HG03354 (cell line): ENCODE results near the gene SNAPC4.

Experiments
- ATAC-seq: cut with Tn5 transposase; IDR thresholded peaks from one replicate; pipeline ENCODE4 v1.9.1; 2021; ENCODE audit warnings: mild to moderate bottlenecking; ENCODE audit not compliant: unreplicated experiment, poor library complexity, severe bottlenecking

Gene SNAPC4

DNA sequence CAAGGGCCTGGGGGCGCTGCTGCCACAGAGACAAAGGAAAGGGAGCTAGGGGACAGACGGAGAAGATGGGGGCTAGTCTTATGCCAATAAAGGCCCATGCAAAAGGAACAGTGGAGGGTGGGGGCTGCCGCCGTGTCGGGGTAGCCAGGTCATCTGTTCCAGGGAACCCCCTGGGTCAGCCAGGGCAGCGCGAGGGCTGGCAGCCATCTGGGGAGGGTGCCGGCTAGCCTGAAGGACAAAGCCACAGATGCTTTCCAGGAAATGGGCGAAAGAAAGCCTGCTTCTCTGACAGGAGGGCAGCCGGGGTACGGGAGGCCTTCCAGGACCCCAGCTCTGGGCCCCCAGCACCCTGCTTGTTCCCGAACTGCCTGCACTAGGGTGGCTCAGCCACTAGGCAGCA is 24.9 kb downstream of the SNAPC4 start:
- no peak for ATAC-seq

DNA sequence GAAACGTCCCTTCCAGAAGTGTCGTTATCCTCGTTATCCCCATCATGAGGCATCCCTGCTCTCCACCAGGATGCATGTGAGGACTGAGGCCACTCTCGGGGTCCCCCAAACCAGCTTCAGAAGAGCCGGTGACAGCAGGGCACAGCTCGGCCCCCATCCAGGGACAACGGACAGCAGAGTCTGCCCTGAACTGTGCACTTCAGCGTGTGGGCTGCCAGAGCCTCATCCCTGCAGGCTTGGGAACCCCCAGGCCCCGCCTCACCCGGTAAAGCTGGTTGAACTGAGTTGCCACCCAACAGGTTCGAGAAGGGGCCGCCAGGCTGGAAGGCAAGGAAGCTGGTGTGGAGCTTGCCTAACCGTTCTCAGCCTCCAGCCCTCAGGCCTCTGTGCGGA is 25.8 kb downstream of the SNAPC4 start:
- no peak for ATAC-seq

DNA sequence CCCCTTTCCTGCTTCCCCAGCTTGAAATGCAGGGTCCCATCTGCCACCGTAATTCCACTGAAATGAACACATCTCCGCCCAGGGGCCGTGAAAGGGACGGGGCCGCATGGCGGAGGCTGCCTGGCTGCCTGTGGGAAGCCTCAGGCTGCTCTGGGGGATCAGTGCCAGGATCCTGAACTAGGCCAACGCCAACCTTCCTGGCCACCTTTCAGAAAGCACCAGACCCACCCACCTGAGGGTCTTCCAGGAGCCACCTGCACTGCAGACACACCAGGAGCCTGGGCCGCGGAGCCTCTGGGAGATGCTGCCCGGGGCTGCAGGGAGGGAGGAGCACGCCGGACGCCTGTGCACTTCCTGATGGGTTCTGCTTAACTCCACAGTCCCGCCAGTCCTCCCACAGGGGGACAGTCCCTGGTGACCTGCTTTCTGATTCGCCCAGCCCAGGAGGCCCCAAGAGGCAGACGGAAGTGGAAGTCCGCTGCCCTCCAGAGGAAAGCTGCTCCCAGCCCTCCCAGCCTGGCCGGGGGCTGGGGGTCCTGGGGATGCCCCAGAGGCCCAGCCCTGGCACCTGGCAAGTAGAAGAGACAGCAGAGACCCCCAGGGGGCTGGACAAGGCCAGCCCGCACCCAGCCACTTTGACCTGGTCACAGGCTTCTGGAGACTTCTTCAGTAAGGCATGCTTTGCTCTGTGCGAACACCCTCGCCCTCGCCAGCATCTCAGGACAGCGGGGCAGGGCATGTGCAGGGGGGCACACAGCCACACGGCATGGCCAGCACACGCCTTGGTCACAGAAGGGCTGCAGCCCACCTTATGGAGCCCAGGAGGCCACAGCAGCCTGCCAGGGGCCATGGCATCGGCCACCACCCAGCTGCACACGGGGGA is 26.4 kb downstream of the SNAPC4 start, which contains the start of gene CARD9:
CARD9 (minus strand) TSS at position 370 of the 883 bp plus-strand sequence. CDS start 1,591 bp downstream, outside the sequence.
- no peak for ATAC-seq

DNA sequence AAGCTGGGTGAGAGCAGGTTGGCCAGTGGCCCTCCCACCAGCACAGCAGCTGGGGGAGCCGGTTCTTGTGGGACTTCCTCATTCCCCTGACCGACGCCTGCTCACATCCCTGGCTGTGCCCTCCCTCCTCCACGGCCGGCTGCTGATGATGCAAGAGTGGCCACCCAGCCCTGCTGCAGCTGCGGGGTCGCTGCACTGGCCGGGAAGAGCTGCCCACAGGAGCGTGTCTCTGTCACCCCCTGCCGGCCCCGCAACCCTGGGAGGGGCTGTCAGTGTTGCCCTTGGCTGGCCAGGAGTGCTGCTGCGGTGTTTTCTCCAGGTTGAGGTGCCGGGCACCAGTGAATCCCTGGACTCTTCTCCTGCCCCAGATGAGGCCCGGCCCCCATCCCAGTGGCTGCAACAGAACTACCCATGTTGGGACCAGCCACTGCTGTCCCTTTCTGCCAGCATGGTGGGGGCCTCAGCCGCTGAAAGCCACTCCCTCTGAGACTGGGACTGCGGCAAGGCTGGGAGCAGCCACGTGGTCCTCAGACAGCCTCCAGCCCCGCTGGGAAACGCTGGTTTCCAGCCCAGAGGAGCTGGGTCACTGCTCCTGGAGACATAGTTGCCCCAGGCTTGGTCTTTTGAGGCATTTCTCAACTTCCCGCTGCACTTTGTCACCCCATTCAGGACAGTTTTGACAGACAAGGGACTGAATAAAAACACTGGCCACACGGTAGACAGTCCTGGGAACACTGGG is 27.2 kb downstream of the SNAPC4 start:
- ATAC-seq: no peak

DNA sequence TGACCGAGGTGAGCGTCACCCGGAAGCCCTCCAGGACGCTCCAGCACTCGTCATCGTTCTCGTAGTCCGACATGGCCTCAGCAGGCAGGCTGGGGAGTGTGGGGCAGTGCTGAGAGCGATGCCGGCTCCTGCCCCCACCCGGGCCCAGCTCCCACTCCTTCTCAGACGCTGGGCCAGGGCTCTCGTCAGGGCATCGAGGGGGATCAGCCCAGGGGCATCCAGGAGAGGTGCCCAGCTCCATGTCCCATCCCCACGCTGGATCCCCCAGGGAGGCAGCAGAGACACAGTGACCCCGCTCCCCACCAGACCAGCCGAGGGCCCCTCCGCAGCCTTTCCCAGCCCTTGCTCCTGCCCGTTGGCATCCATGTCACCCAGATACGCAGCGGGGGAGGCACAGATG is 28.0 kb downstream of the SNAPC4 start:
- ATAC-seq: no peak

DNA sequence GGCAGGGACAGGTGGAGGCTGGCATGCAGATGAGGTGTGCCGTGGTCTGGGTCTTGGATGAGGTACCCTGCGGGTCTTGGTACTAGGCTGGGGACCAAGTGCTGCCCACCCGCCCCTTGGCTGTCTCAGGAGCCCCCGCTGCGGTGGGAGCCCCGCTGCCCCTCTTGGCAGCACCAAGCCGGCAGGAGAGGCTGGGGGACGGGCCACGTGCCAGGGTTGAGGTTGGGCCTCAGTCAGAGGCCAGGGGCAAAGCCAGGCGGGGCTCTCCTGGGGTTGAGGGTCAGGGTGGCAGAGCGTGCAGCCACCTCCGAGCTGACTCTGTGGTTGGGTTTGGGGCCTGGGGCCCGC is 28.5 kb downstream of the SNAPC4 start:
- ATAC-seq: no peak

DNA sequence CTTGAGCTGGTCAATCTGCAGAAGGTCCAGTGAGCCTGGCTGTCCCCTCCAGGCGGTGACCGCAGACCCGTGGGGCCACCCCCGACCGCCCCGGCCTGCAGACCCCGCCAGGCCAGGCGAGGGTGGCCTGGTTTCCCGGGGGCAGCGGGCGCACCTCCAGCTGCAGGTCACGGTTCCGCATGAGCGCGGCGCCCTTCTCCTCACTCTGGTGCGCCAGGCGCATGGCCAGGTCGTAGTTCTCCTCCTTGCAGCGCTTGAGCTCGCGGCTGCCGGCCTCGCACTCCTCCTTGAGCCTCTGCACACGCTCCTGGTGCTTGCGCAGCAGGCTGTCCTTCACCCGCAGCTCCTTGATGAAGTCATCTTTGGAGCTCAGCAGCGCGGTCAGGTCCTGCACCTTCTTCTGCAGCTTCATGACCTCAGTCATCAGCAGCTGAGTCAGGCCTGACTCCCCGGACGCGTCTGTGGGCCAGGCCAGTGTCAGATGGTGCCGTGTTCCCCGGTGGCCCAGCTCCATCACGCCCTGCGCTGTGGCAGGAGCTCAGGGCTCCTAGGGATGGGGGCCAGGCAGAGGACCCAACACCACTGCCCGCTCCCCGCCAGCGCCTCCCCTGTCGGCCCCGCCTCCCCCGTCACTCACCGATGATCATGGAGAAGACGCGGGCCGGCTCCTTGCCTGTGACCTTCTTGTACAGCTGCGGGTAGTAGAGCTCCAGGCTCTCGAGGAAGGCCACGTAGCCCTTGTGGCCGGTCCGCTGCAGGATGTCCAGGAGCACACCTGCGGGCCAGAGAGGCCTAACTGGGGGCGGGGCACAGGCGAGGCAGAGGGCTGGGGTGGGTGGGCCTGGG is 29.1 kb downstream of the SNAPC4 start:
- ATAC-seq: no peak

DNA sequence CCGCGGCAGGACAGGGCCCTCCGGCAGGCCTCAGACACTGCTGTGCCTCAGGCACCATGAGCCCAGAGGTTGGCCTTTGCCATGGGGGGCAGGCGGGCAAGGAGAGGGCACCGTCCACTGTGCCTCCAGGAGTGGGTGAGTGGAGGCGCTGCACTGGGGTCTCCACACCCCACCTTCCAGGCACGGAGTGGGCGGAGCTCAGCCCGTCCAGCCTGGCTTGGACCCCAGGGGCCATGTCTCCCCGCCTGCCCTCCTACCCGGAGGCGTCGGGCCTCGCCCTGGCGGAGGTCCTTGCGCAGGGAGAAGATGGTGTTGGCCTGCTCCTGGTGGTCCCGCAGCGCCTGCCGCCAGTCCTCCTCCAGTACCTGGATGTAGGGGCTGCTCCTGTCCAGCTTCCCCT is 29.9 kb downstream of the SNAPC4 start:
- no peak for ATAC-seq

DNA sequence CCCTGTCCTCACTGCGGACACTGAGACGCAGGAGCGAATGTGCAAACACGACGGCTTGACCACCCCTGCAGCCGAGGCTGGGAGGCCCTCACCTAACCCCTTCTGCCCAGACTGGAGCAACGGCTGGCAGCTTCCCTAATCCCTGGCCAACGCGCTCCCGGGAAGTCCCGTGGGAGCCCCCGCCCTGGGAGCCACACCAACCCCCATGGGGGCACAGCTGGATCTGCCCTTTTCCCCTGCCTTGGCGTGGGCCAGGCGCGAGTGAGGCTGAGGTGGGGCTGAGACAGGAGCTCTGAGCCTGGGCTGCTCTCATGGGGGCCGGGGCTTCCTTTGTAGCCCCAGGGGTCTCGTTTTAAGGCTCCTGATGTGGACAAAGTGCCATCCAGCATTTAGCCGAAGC is 31.8 kb downstream of the SNAPC4 start:
- ATAC-seq: no peak

DNA sequence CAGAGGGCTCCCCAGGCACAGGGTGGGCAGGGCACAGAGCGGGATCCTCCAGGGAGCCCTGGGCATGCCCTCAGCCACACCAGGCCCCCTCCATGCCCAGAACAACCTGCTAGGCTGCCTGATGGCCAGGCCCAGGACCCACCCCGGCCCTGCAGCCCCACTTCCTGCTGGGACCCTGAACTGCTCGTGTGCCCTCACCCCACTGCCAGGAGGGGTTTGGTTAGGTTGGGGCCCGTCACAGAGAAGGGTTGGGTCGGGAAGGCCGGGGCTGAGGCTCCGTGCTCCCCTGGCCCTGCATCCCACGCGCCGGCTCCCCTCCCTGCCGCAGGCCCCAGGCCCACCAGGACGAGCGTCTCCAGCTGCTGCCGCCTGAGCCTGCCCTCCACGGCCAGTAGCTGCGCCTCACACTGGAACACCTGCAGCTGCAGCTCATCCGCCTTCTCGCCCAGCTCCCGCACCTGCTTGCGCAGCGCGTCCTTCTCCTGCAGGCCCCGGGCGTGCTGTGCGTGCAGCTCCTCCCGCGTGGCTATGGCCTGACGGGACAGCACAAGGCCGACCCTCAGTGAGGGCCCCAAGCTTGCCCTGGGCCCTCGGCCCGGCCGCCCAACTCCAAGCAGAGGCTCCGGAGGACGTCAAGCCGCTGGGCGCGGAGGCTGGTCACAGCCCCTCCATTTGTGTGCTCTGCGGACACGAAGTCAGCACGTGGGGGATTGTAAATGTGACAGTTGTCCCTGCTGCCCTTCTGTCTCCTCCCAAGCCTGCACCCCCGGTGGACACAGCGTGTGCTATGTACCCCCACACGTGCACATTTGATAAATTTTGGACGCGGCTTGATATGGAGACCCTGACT is 32.4 kb downstream of the SNAPC4 start:
- ATAC-seq: no peak

DNA sequence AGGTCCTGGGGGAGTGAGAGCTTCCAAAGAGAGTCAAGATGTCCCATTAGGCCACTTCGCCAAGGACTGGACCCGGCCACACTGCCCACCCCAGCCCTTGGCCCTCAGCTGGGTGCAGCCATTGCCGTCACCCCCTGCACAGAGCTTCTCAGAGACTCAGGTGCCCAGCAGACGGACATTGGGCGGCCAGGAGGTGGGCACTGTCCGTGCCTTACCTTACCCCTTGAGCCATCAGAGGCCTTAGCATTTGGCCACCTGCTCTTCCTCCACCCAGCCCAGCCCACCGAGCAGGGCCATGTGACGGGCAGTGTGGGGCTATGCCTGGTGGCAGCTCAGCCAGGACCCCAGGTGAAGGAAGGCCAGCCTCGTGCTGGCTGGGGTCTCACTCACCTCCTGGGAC is 33.1 kb downstream of the SNAPC4 start:
- ATAC-seq: no peak

DNA sequence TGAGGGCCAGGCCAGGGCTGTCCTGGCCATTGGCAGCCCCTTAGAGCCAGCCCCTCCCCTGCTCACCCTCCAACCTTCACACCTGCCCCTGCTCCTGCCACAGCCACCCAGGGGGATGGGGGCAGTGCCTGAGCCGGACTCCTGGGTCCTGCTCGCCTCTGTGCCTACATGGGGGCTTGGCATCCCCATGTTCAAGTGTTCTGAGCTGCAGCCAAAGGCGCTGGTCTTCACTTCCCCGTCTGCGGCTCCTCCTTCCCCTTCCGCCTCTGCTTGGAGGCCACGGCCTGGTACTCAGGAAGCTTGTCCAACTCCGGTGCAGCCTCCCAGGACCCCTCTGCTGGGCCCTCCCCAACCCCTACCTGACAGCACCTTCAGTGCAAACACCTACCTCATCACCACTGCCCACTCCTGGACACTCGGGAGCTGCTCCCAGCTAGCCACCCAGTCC is 34.2 kb downstream of the SNAPC4 start:
- no peak for ATAC-seq

DNA sequence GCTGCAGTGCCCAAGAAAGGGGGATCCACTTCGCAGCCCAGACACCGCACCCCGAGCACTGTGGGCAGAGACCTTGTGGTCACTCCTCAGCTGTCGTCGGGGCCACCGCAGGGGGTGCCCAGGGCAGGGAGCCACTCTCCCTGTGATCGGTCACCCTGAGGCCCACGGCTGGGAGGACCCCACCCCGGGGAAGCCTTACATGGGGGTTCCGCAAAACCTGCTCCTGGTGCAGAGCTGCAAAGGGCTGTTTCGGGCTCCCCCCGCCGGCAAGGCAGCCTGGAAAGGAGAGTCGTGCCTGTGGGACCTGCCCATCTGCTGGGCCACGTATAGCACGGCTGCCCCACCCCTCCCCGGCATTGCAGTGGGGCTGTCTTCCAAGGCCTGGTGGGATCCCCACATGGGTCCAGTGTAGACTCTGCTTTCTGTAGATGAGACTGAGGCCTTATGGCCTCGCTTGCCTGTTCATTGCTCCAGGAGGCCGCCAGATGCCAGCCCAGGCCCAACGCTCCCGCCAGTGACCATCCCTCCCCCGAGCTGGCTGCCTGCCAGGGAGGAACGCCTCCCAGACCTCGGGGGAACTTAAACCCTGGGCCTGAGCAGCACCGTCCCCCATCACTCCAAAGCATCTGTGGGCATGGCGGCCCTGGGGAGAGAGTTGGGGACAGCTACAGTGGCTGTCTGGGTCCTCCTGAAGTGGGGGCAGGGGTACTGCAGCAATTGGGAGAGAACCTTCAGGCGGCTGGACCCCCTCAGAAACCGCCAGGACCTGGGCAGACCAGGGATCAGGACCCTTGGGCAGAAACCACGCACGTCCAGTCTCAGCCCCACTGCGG is 34.8 kb downstream of the SNAPC4 start:
- ATAC-seq: no peak

DNA sequence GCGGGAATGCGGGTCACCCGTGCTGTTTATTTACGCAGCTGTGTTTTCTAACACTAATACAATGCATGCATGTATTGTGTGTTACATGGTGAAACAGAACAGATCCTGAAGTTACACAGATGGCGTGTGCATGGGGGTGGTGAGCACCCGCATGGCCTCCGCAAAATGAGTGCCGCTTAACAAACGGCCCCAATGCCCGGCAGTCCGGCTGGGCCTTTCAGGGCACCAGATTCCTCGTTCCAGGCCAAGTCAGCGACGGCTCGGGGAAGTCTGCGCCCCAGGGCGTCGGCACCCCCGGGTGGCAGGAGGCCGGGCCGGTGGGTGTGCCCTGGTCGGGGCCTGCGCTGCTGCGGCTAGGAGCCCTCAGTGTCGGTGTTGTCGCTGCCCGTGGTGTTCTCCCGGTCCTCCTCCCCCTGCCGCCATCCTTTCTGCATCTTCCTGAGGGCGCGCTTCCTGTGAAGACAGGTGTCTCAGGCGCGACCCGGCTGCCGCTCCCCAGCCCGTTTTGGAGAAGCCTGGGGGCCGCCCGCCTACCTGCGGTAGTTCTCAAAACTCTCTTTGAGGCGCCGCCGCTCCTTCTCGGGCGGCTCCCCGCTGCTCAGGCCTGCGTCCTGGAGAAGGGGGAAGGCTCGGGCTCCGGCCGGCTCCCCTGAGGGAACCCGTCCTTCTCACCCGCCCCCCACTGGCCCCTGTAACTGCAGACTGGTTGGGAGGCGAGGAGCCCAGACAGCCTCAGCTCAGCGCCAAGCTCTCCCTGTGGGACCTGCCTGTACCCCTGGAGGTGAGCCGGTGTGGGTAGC is 35.8 kb downstream of the SNAPC4 start:
- ATAC-seq: no peak

DNA sequence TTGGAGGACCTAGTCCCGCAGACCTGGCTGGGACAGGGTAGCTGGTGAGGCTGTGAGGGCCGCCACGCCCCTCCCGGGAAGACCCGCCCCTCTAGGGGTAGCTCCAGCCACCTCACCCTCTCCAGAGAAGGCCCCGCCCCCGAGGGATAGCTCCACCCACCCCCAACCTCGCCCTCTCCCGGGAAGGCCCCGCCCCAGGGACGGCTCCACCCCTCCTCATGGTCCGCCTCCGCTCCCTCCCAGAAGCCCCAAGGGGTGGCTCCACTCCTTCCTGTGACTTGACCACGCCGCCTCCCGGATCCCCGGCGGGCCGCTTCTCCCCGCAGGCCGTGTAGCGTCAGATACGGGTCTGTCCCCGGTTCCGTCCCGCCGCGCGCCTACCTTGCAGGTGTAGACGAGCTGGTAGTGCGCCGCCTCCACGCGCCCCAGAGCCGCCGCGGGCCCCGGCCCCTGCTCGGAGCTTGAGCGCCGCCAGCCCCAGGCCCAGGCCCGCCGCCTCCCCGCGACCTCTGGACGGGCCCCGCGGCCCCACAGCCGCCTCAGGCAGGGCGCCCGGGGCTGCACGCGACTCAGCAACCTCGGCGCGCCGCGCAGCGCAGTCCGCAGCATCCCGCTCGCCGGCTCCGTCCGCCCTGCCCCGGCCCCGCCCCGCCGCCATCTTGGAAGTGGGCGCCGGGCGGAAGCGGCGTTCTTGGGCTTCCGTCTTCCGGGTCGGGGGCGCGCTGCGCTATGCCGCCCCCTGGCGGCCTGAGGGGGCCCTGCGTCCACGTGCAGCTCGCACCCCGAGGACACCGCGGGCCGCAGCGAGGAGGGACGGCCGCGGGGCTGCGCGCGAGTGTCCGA is 36.6 kb downstream of the SNAPC4 start, which contains the start of gene DNLZ:
DNLZ (minus strand) TSS at position 639 of the 843 bp plus-strand sequence; CDS start at position 609, 30 bp downstream.
- ATAC-seq: peak; percentile 77

DNA sequence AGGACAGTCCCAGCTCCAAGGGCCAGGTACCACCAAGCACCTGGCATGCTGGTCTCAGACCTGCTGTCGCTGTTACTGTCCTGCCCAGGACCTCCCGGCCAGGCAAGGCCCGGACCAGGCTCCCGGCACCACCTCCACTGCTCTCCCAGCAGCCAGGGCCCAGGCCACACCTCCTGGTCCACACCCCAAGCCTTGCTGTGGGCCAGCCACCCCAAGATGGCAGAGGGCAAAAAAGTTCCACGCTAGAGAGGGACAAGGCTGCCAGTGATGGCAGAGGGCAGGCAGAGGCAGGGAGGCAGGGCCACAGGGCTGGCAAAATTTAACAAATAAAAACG is 37.6 kb downstream of the SNAPC4 start:
- no peak for ATAC-seq
